ENCODE results near the gene APBA2.

DNA sequence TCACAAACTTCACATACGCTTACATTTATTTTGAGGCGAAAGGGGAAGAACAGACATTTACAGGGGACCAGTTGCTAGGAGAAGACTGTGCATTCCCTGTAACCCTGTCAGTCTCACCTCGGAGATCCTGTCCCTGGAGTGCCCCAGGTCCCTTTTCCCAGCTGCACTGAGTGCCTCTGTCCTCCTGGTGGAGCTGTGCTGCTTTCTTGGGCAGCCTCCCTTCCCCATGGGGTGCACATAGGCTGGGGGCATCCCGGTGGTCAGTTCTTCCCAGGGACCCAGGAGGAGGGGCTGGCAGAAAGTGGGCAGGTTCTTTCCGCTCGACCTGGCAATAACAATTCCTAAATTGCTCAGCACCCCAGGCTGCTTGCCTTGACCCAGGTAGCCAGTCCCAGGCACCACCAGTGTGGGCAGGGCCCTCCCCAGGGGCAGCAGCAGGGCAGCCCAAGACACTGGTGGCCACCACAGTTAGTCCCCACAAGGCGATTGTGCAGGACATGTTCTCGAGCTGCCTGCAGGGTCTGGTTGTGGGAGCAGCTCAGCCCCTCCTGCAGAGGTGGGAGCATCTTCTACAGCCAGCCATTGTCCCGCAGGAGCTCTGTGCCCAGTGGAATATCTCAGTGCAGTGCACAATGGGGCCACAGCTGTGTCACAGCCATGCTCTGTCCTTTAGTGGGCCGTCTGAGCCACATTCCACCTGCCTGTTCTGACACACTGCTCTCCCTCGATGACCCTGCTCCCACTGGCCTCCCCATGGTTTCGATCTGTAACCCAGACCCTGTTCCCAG, 36.3 kb downstream of the APBA2 start:
- TF ChIP-seq, protein P1, sequence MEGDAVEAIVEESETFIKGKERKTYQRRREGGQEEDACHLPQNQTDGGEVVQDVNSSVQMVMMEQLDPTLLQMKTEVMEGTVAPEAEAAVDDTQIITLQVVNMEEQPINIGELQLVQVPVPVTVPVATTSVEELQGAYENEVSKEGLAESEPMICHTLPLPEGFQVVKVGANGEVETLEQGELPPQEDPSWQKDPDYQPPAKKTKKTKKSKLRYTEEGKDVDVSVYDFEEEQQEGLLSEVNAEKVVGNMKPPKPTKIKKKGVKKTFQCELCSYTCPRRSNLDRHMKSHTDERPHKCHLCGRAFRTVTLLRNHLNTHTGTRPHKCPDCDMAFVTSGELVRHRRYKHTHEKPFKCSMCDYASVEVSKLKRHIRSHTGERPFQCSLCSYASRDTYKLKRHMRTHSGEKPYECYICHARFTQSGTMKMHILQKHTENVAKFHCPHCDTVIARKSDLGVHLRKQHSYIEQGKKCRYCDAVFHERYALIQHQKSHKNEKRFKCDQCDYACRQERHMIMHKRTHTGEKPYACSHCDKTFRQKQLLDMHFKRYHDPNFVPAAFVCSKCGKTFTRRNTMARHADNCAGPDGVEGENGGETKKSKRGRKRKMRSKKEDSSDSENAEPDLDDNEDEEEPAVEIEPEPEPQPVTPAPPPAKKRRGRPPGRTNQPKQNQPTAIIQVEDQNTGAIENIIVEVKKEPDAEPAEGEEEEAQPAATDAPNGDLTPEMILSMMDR (IDR thresholded peaks at IDR 0.05; ENCODE audit: low read depth, low read length) = peak; percentile 31
- TF ChIP-seq, protein P2, sequence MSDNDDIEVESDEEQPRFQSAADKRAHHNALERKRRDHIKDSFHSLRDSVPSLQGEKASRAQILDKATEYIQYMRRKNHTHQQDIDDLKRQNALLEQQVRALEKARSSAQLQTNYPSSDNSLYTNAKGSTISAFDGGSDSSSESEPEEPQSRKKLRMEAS (IDR thresholded peaks at IDR 0.05; ENCODE audit: low read depth, low read length) = no peak
- TF ChIP-seq POLR2A (IDR thresholded peaks at IDR 0.05; ENCODE audit: extremely low read depth, insufficient read length) (no peak), MYC (IDR thresholded peaks at IDR 0.05; ENCODE audit: low read depth, low read length) (no peak)

All from NB4 (cell line).